HUES64 (cell line): Measurements from ENCODE around the gene KIF16B.

Source experiments
- H3K27ac ChIP-seq: 2 replicates; pipeline ENCODE4 v1.7.0; 2013; ENCODE audit warnings: low read depth, low read length, inconsistent platforms
- H3K27me3 ChIP-seq: 2 replicates; pipeline ENCODE4 v1.6.1; 2013; ENCODE audit warnings: mild to moderate bottlenecking, low read length; ENCODE audit not compliant: insufficient read depth
- H3K36me3 ChIP-seq: 2 replicates; pipeline ENCODE4 v1.6.1; 2013; ENCODE audit warnings: mild to moderate bottlenecking, low read length; ENCODE audit not compliant: insufficient read depth
- H3K4me1 ChIP-seq: 2 replicates; pipeline ENCODE4 v1.6.1; 2013; ENCODE audit warnings: mild to moderate bottlenecking, low read length, moderate library complexity; ENCODE audit not compliant: insufficient read depth
- H3K4me3 ChIP-seq: 2 replicates; pipeline ENCODE4 v1.5.1; 2013; ENCODE audit warnings: mild to moderate bottlenecking, low read length, moderate library complexity
- H3K9ac ChIP-seq: 2 replicates; pipeline ENCODE4 v1.6.1; 2013; ENCODE audit warnings: mild to moderate bottlenecking, low read depth, low read length
- H3K9me3 ChIP-seq: 2 replicates; pipeline ENCODE4 v1.6.1; 2013; ENCODE audit warnings: low read depth, low read length; ENCODE audit not compliant: insufficient read depth
- WGBS: fragments of 150-250, 120-280 bp; methylation state at CpG from one replicate; pipeline ENCODE4 v1.1.7; 2013; ENCODE audit warnings: missing lambda C conversion rate; 5-methylcytosine and 5-hydroxymethylcytosine counted together

Gene KIF16B

DNA sequence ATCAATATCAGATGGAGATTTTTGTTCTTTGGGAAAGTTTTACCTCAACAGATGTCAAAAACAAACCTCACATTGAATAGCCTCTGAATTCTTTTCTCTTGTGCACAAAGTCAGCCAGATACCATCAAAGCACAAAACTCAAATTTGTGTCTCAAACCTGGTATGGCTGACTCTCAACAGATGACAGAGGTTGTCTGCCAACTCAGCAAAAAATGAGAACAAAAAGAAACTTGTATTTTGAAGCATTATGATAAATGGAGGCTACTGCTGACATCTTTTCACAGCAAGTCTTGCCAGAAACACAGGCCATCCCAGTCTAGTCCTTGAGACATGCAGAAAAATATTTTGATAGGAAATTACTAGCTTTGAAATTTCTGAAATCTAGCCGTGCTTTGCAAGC, 79.8 kb downstream of the KIF16B start:
- Histone ChIP-seq H3K4me3 (no peak overlapping the region), H3K9ac (no peak overlapping the region), H3K36me3 (0 out of 2 replicates have a peak, but pooled peaks cover 4% of the 10 kb centered on the region), H3K4me1 (peaks cover 7% of the 10 kb centered on the region; the same call in 1 of the 2 replicates), H3K9me3 (no peaks in the 10 kb centered on the region), H3K27ac (no peak overlapping the region), H3K27me3 (no peaks in the 10 kb centered on the region)
- 89% methylated on average over 1 of the region's 1 CpG for WGBS

DNA sequence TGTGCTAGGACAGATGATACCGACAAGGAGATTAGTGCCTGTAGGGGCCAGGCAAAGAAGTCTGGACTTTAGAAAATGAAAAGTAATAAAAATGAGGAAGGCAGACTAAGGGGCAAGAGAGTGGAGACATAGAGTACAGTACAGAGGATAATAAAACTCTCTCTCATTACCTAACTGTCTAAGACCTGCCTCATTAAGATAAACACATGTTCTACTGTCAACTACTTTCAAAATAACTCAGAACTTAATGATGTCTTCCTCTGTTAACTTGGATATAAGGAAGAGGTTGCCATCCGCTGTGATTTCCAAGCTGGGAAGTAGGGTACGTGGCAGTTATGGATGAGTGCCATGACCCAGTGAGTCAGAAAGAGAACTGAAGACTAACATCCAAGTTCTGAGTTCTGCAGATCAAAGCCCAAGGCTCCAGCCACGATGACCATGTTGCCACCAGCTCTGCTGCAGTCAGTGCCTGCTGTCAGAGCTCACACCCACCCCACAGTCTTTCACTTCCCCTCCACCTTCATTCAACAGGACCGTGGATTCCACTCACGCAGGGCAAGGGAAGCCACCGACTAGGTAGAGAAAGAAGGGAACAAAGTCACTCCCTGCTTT, 81.8 kb downstream of the KIF16B start:
- Histone ChIP-seq H3K4me1 (peaks cover 5% of the 10 kb centered on the region), H3K4me3 (no peak overlapping the region), H3K27me3 (no peaks in the 10 kb centered on the region), H3K9me3 (no peaks in the 10 kb centered on the region), H3K36me3 (0 out of 2 replicates have a peak, but pooled peaks cover 4% of the 10 kb centered on the region), H3K27ac (no peak overlapping the region), H3K9ac (no peak overlapping the region)
- 92% methylated on average over 7 of the region's 7 CpGs for WGBS

DNA sequence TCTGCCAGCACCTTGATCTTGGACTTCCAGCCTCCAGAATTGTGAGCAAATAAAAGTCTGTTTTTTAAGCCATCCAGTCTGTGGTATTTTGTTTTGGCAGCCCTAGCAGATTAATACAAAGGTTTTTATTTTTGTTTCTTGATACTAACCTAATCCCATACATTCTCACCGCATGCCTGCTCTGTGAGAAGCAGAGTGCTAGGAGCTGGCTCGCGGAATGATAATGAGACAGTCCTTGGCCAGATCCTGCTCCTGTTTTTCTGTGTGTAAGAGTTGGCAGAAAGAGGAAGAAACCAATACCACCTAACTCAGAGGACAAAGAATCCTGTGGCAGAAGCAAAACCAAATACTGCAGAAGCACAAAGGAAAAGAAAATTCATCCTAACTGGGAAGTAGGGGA, 82.6 kb downstream of the KIF16B start:
- Histone ChIP-seq H3K4me3 (no peak overlapping the region), H3K27ac (no peak overlapping the region), H3K4me1 (peaks cover 7% of the 10 kb centered on the region), H3K36me3 (0 out of 2 replicates have a peak, but pooled peaks cover 4% of the 10 kb centered on the region), H3K27me3 (no peaks in the 10 kb centered on the region), H3K9me3 (no peaks in the 10 kb centered on the region), H3K9ac (no peak overlapping the region)
- 100% methylated on average over 2 of the region's 3 CpGs for WGBS

DNA sequence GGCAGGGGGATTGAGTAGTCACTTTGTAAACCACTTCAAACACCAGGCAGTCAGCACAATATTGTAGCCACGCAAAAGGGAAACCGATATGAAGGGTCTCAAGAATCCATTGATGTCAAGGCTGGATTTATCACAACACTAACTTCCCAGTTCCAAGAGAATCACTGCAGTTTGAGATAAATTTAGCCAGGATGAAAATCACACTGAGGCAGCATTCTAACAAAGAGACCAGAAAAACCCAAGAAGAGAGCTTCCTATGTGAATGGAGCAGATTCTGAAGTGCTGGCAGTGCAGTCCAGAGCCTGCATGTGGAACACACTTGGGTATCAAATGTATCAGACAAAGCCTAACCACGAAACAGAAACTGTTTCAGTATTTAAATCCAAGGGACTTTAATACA, 84.6 kb downstream of the KIF16B start:
- Histone ChIP-seq H3K27ac (no peak overlapping the region), H3K36me3 (no peaks in the 10 kb centered on the region)
- 92% methylated on average over 3 of the region's 3 CpGs for WGBS

DNA sequence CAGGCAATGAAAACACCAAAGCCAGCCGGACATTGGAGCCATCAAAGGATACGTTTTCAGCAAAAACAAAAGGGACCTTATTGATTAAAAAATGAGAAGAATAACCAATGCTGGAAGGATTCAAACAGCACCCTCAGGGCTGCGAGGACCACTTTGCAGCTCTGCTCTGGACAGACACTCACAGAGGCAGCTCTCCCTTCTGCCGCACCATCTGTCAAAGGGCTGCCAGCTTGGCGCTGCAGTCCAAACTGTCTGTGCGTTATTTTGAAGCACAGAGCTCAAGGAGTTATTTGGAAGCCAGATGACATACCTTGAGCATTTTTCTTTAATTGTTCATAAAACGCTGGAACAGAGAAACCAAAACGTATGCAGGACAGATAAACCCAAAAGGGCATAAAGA, 85.2 kb downstream of the KIF16B start:
- 97% methylated on average over 8 of the region's 8 CpGs for WGBS
- Histone ChIP-seq H3K27ac (no peak overlapping the region), H3K9me3 (no peaks in the 10 kb centered on the region), H3K27me3 (no peaks in the 10 kb centered on the region), H3K36me3 (no peaks in the 10 kb centered on the region), H3K4me3 (no peak overlapping the region), H3K4me1 (peaks cover 7% of the 10 kb centered on the region), H3K9ac (no peak overlapping the region)

More for the DNA sequence above, 84.6 kb downstream of the KIF16B start:
- H3K9me3 ChIP-seq = no peaks in the 10 kb centered on the region
- no peaks in the 10 kb centered on the region for H3K27me3 ChIP-seq
- peaks cover 7% of the 10 kb centered on the region for H3K4me1 ChIP-seq
- H3K9ac ChIP-seq = no peak overlapping the region
- H3K4me3 ChIP-seq = no peak overlapping the region

DNA sequence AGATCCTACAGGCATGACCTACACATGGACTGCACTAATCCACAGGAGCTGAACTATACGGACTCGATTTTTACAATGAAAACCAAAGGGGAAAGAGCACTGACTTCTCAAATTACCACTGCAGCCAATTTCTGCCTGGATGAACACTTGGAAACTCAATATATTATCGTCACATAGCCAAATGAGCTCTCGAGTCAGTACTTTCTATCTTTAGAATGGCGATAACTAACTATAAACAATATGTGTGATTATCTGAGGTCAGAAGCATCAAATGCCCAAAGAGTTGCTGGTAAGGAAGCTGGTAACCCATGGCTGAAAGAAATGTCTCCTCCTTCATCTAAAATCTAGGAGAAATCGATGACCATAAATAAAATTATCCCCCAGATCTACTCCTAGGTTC, 86.7 kb downstream of the KIF16B start:
- Histone ChIP-seq H3K9ac (no peak overlapping the region), H3K27ac (no peak overlapping the region), H3K4me1 (peaks cover 5% of the 10 kb centered on the region), H3K4me3 (no peak overlapping the region), H3K36me3 (no peaks in the 10 kb centered on the region), H3K27me3 (no peaks in the 10 kb centered on the region), H3K9me3 (no peaks in the 10 kb centered on the region)
- WGBS = 96% methylated on average over 6 of the region's 6 CpGs

DNA sequence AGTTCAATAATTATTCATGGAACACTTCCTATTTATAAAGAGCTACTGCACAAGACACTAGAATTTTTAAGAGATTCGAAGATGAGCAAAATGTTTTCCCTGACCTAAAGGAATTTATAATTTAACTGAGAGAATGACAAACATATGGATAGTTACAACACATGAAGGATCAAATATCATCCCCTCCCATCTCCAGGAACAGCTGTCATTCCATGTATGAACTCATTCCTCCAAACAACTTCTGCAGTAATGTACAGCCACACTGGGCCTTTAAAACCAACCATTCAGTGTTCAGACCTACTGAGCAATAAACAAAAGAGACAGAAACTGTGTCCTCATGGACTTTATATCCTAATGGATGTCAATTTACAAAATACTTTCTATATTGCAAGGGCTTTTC, 87.8 kb downstream of the KIF16B start:
- Histone ChIP-seq H3K9me3 (no peaks in the 10 kb centered on the region), H3K9ac (no peak overlapping the region), H3K27ac (no peak overlapping the region), H3K27me3 (no peaks in the 10 kb centered on the region), H3K4me3 (no peak overlapping the region), H3K36me3 (no peaks in the 10 kb centered on the region), H3K4me1 (peaks cover 5% of the 10 kb centered on the region)
- WGBS = no CpG with 5 or more reads among the region's 1 CpG

DNA sequence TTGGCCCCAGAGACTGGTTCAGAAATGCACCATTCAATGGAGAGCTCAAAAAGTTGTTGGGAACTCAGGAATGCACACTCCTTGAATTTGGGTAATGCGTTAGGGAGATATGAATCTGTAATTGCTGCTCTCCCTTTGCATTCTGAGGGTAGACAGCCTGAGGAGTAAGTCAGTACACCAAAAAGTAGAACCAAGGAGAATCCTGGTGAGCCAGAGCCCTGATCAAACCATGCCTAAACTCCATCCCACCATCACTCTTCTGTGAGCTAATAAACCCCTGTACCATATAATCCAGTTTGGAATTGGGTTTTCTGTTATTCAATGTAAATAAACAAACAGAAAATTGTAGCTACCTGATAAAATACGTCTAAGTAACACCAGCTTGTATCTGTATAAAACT, 90.2 kb downstream of the KIF16B start:
- Histone ChIP-seq H3K27ac (no peak overlapping the region), H3K27me3 (no peaks in the 10 kb centered on the region), H3K4me1 (peaks cover 5% of the 10 kb centered on the region), H3K36me3 (no peaks in the 10 kb centered on the region), H3K4me3 (no peak overlapping the region), H3K9me3 (no peaks in the 10 kb centered on the region), H3K9ac (no peak overlapping the region)
- 93% methylated on average over 1 of the region's 2 CpGs for WGBS

DNA sequence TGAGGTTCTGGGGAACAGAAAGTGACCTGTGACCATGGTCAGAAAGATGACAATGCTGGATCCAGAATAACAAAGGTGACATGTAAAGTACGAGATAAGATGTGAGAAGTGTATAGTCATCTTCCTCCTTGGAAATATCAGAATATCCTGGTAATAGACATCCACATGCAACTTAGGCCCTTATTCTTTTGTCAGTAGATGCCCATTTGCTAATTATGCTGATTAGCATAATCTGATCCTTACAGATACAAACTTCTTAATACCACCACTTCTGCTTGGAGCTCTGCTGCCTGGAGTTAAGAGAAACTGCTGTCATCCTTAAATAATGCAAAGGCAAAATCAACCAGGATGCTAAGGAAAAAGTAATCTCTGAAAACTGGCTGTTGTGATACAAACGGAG, 91.3 kb downstream of the KIF16B start:
- no peak overlapping the region for H3K4me3 ChIP-seq
- H3K4me1 ChIP-seq = peaks cover 5% of the 10 kb centered on the region
- H3K36me3 ChIP-seq = no peaks in the 10 kb centered on the region
- no peaks in the 10 kb centered on the region for H3K9me3 ChIP-seq
- H3K27ac ChIP-seq = no peak overlapping the region
- WGBS = 75% methylated on average over 2 of the region's 2 CpGs
- no peaks in the 10 kb centered on the region for H3K27me3 ChIP-seq
- H3K9ac ChIP-seq = no peak overlapping the region

DNA sequence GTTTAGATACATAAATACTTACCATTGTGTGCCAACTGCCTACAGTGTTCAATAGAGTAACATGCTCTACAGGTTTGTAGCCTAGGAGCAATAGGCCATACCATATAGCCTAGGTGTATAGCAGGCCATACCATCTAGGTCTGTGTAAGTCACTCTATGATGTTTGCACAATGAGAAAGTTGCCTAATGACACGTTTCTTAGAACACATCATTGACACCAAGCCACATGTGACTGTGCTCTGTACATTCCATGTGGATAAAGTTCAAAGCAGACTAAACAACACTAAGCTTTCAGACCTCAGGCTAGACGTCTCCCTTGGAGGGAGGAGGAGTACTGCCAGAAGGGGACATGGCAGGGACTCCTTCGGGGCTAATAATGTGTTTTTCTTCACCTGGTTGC, 93.6 kb downstream of the KIF16B start:
- Histone ChIP-seq H3K27me3 (no peaks in the 10 kb centered on the region), H3K4me3 (no peak overlapping the region), H3K4me1 (no peaks in the 10 kb centered on the region), H3K9ac (no peak overlapping the region), H3K27ac (no peak overlapping the region), H3K36me3 (no peaks in the 10 kb centered on the region), H3K9me3 (no peaks in the 10 kb centered on the region)
- 92% methylated on average over 3 of the region's 3 CpGs for WGBS

DNA sequence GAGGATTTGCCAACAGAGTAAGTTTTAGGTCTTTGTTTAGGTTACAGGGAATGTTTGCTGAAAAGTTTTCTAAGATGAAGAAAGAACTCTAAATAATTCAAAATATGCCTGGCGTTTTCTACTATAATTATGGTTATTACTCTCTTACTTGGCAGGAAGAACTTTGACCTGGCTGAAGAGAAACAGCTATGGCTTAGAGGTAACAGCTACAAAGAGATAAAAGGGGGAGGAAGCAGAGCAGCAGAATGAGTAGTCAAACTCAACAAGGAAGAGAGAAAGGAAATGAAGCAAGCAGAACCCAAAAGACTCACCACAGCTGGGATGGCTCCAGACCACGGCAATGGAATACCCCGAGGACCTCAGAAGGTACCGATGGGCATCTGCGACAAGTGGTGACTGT, 95.6 kb downstream of the KIF16B start:
- 93% methylated on average over 4 of the region's 5 CpGs for WGBS
- Histone ChIP-seq H3K9ac (no peak overlapping the region), H3K9me3 (no peaks in the 10 kb centered on the region), H3K36me3 (no peaks in the 10 kb centered on the region), H3K4me1 (no peaks in the 10 kb centered on the region), H3K27ac (no peak overlapping the region), H3K4me3 (no peak overlapping the region), H3K27me3 (no peaks in the 10 kb centered on the region)

DNA sequence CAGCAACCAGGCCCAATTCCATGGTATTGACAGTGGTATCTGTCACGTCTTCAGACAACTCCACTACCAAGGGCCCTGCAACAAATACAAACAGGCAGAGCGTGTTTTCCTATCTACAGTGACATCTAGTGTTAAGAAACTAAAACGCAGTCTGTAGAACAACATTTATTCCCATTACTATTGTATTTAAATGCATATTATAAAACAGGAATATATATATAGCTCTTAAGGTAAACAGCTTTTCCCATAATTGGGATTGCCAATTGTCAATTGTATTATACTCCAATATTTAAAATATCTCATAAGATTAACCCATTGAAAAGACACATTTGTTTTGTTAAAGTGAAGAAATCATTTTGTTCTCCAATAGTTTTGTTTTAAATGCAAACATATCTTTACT, 97.2 kb downstream of the KIF16B start:
- Histone ChIP-seq H3K9me3 (no peaks in the 10 kb centered on the region), H3K9ac (no peak overlapping the region), H3K36me3 (no peaks in the 10 kb centered on the region), H3K4me1 (no peaks in the 10 kb centered on the region), H3K4me3 (no peak overlapping the region), H3K27me3 (no peaks in the 10 kb centered on the region), H3K27ac (no peak overlapping the region)
- 35% methylated on average over 2 of the region's 3 CpGs for WGBS
